Mucosa of rectum (tissue), 2 donors: ENCODE measurements around the gene ATP5MG.

Source experiments
- H3K27ac ChIP-seq, 2 donors: one replicate each; pipeline ENCODE4 v1.7.0; 2013; ENCODE audit warnings: inconsistent platforms in 2 of 2, low read depth in 2 of 2, low read length in 2 of 2
- H3K27me3 ChIP-seq, 2 donors: one replicate each; pipeline ENCODE4 v1.7.0; 2013; ENCODE audit warnings: low read length in 2 of 2; ENCODE audit not compliant: control insufficient read depth in 2 of 2, insufficient read depth in 2 of 2
- H3K36me3 ChIP-seq, 2 donors: one replicate each; pipeline ENCODE4 v1.7.0; 2013; ENCODE audit warnings: low read length in 2 of 2; ENCODE audit not compliant: control insufficient read depth in 2 of 2, insufficient read depth in 2 of 2
- H3K4me1 ChIP-seq, 2 donors: one replicate each; pipeline ENCODE4 v1.7.0; 2013; ENCODE audit warnings: low read length in 2 of 2, mild to moderate bottlenecking in 1 of 2; ENCODE audit not compliant: control insufficient read depth in 2 of 2, insufficient read depth in 2 of 2
- H3K4me3 ChIP-seq, 2 donors: one replicate each; pipeline ENCODE4 v1.7.0; 2013; ENCODE audit warnings: low read length in 2 of 2
- H3K9ac ChIP-seq, 2 donors: one replicate each; pipeline ENCODE4 v1.7.0; 2013; ENCODE audit warnings: low read length in 2 of 2, low read depth in 1 of 2, mild to moderate bottlenecking in 1 of 2
- H3K9me3 ChIP-seq, 2 donors: one replicate each; pipeline ENCODE4 v1.7.0; 2013; ENCODE audit warnings: low read length in 2 of 2; ENCODE audit not compliant: control insufficient read depth in 2 of 2
- donor health status: healthy.
- donor health status: Normal muscosa, but diverticular disease.

ATP5MG gene

GRCh38 chr11:118439646-118440045, 38.2 kb downstream of the ATP5MG start:
- H3K9ac ChIP-seq, result no peak overlapping the region
- peaks cover 27 to 36% of the 10 kb centered on the region in 2 donors for H3K4me1 ChIP-seq
- no peaks in the 10 kb centered on the region for H3K36me3 ChIP-seq
- no peaks in the 10 kb centered on the region for H3K27me3 ChIP-seq
- H3K27ac ChIP-seq, result no peak overlapping the region
- no peaks in the 10 kb centered on the region for H3K9me3 ChIP-seq
- no peak overlapping the region for H3K4me3 ChIP-seq

GRCh38 chr11:118441770-118442275, 40.4 kb downstream of the ATP5MG start:
- no peak overlapping the region for H3K4me3 ChIP-seq
- H3K4me1 ChIP-seq, result peaks cover 22 to 33% of the 10 kb centered on the region in 2 donors
- no peak overlapping the region for H3K27ac ChIP-seq
- no peaks in the 10 kb centered on the region for H3K9me3 ChIP-seq
- H3K36me3 ChIP-seq, result no peaks in the 10 kb centered on the region
- H3K9ac ChIP-seq, result no peak overlapping the region
- no peaks in the 10 kb centered on the region for H3K27me3 ChIP-seq

- H3K27me3 ChIP-seq, result no peaks in the 10 kb centered on the region
- H3K4me3 ChIP-seq, result no peak overlapping the region
- H3K4me1 ChIP-seq, result peaks cover 22 to 32% of the 10 kb centered on the region in 2 donors
- no peak overlapping the region for H3K27ac ChIP-seq
- H3K9me3 ChIP-seq, result no peaks in the 10 kb centered on the region
- peaks cover 0 to 1% of the 10 kb centered on the region in 2 donors for H3K36me3 ChIP-seq
- H3K9ac ChIP-seq, result no peak overlapping the region
Observed at GRCh38 chr11:118442301-118442700, 40.9 kb downstream of the ATP5MG start.

GRCh38 chr11:118442908-118443589, 41.6 kb downstream of the ATP5MG start:
- H3K27me3 ChIP-seq, result no peaks in the 10 kb centered on the region
- H3K36me3 ChIP-seq, result peaks cover 5 to 7% of the 10 kb centered on the region in 2 donors
- H3K4me1 ChIP-seq, result peaks cover 17 to 25% of the 10 kb centered on the region in 2 donors
- no peak overlapping the region for H3K9ac ChIP-seq
- H3K4me3 ChIP-seq, result no peak overlapping the region
- no peak overlapping the region for H3K27ac ChIP-seq
- no peaks in the 10 kb centered on the region for H3K9me3 ChIP-seq

GRCh38 chr11:118443590-118444218, 42.3 kb downstream of the ATP5MG start:
- no peaks in the 10 kb centered on the region for H3K27me3 ChIP-seq
- peaks cover 5 to 7% of the 10 kb centered on the region in 2 donors for H3K36me3 ChIP-seq
- H3K4me1 ChIP-seq, result peaks cover 10 to 18% of the 10 kb centered on the region in 2 donors
- no peaks in the 10 kb centered on the region for H3K9me3 ChIP-seq
- no peak overlapping the region for H3K4me3 ChIP-seq
- no peak overlapping the region for H3K9ac ChIP-seq
- no peak overlapping the region for H3K27ac ChIP-seq

GRCh38 chr11:118447423-118447822, 46.0 kb downstream of the ATP5MG start:
- H3K36me3 ChIP-seq, result peaks cover 5 to 7% of the 10 kb centered on the region in 2 donors
- no peak overlapping the region for H3K27ac ChIP-seq
- no peaks in the 10 kb centered on the region for H3K9me3 ChIP-seq
- H3K27me3 ChIP-seq, result no peaks in the 10 kb centered on the region
- no peak overlapping the region for H3K4me3 ChIP-seq
- H3K9ac ChIP-seq, result no peak overlapping the region
- peaks cover 6 to 13% of the 10 kb centered on the region in 2 donors for H3K4me1 ChIP-seq

GRCh38 chr11:118448294-118448693, 46.9 kb downstream of the ATP5MG start:
- Histone ChIP-seq H3K27ac (no peak overlapping the region), H3K27me3 (no peaks in the 10 kb centered on the region), H3K9me3 (no peaks in the 10 kb centered on the region), H3K9ac (no peak overlapping the region), H3K4me1 (peaks cover 0 to 8% of the 10 kb centered on the region in 2 donors), H3K4me3 (no peak overlapping the region), H3K36me3 (peaks cover 5 to 7% of the 10 kb centered on the region in 2 donors)

GRCh38 chr11:118449316-118449918, 48.0 kb downstream of the ATP5MG start:
- no peaks in the 10 kb centered on the region for H3K9me3 ChIP-seq
- H3K36me3 ChIP-seq, result peaks cover 5 to 9% of the 10 kb centered on the region in 2 donors
- no peaks in the 10 kb centered on the region for H3K27me3 ChIP-seq
- no peak overlapping the region for H3K4me3 ChIP-seq
- no peak overlapping the region for H3K9ac ChIP-seq
- no peak overlapping the region for H3K27ac ChIP-seq
- peaks cover 0 to 5% of the 10 kb centered on the region in 2 donors for H3K4me1 ChIP-seq

GRCh38 chr11:118450451-118450850, 49.0 kb downstream of the ATP5MG start:
- no peaks in the 10 kb centered on the region for H3K4me1 ChIP-seq
- no peak overlapping the region for H3K27ac ChIP-seq
- no peaks in the 10 kb centered on the region for H3K9me3 ChIP-seq
- H3K36me3 ChIP-seq, result peaks cover 5 to 9% of the 10 kb centered on the region in 2 donors
- no peak overlapping the region for H3K4me3 ChIP-seq
- no peaks in the 10 kb centered on the region for H3K27me3 ChIP-seq
- H3K9ac ChIP-seq, result no peak overlapping the region
